Fibroblast of upper back skin (primary cell): ENCODE measurements around the gene WWOX.

ENCODE experiments used
- DNase-seq: peaks from one replicate; pipeline ENCODE4 v3.0.0-alpha.2; 2013

Gene WWOX

GRCh38 chr16:78551487-78552085 lies 452.1 kb downstream of the WWOX start:
- no peak for DNase-seq

- DNase-seq, result no peak
These were observed 452.7 kb downstream of the WWOX start for GRCh38 chr16:78552106-78552675.

GRCh38 chr16:78552716-78553115 lies 453.3 kb downstream of the WWOX start:
- no peak for DNase-seq

- no peak for DNase-seq
These were observed 454.0 kb downstream of the WWOX start for GRCh38 chr16:78553268-78554039.

- no peak for DNase-seq
These were observed 457.0 kb downstream of the WWOX start for GRCh38 chr16:78556421-78556820.

GRCh38 chr16:78560997-78561396 lies 461.5 kb downstream of the WWOX start:
- no peak for DNase-seq

- no peak for DNase-seq
These were observed 462.7 kb downstream of the WWOX start for GRCh38 chr16:78562111-78562510.

GRCh38 chr16:78562650-78563049 lies 463.2 kb downstream of the WWOX start:
- DNase-seq, result no peak

- no peak for DNase-seq
These were observed 464.5 kb downstream of the WWOX start for GRCh38 chr16:78563905-78564304.

GRCh38 chr16:78566397-78567073 lies 467.1 kb downstream of the WWOX start:
- no peak for DNase-seq

- no peak for DNase-seq
These were observed 471.1 kb downstream of the WWOX start for GRCh38 chr16:78570399-78571141.

GRCh38 chr16:78571434-78571833 lies 472.0 kb downstream of the WWOX start:
- DNase-seq, result no peak

- no peak for DNase-seq
These were observed 472.5 kb downstream of the WWOX start for GRCh38 chr16:78571898-78572358.

GRCh38 chr16:78574571-78574970 lies 475.1 kb downstream of the WWOX start:
- no peak for DNase-seq

GRCh38 chr16:78576941-78577340 lies 477.5 kb downstream of the WWOX start:
- no peak for DNase-seq

- DNase-seq, result no peak
These were observed 478.2 kb downstream of the WWOX start for GRCh38 chr16:78577630-78578029.

GRCh38 chr16:78579020-78579419 lies 479.6 kb downstream of the WWOX start:
- DNase-seq, result no peak

GRCh38 chr16:78583441-78583840 lies 484.0 kb downstream of the WWOX start:
- DNase-seq, result no peak

GRCh38 chr16:78584213-78584860 lies 484.9 kb downstream of the WWOX start:
- DNase-seq, result no peak

GRCh38 chr16:78584991-78585390 lies 485.5 kb downstream of the WWOX start:
- DNase-seq, result no peak

- DNase-seq, result no peak
These were observed 489.9 kb downstream of the WWOX start for GRCh38 chr16:78589331-78589730.

- DNase-seq, result no peak
These were observed 492.2 kb downstream of the WWOX start for GRCh38 chr16:78591682-78592103.
